MCF 10A (cell line): ENCODE results near the gene TSNAX. TPM values are rescaled to one million over a fixed set of nuclear protein-coding genes. Genes with fewer than 3 reads are reported as not detected.

ENCODE experiments used
- BruUV-seq: library from RNA; stranded (reverse); fragments of 400-500 nt; replicated peaks from 2 replicates; lab custom pipeline; 2021; lab: Mats Ljungman, UMichigan
- CTCF ChIA-PET: fragments of 300-600 bp; sonication (Branson Sonifier 250); formaldehyde crosslinking; extraction: SDS; loops from one replicate; lab custom pipeline; 2021; ENCODE audit warnings: antibody characterized with exemption, inconsistent platforms; lab: Yijun Ruan, JAX
- POLR2A ChIA-PET: fragments of 300-600, 350-650 bp; sonication (Branson Sonifier 250); formaldehyde crosslinking; extraction: SDS; loops from one replicate; lab custom pipeline; 2020; ENCODE audit warnings: antibody characterized with exemption, inconsistent platforms; lab: Yijun Ruan, JAX
- DNase-seq: peaks from one replicate; pipeline ENCODE4 v3.0.0-alpha.2; 2018; ENCODE audit not compliant: unreplicated experiment
- H3K27ac Mint-ChIP-seq: one replicate; pipeline ENCODE4 v1.8.0; 2022; ENCODE audit warnings: mild to moderate bottlenecking, low read depth, mixed read lengths; ENCODE audit not compliant: unreplicated experiment
- H3K27me3 Mint-ChIP-seq: one replicate; pipeline ENCODE4 v1.8.0; 2022; ENCODE audit warnings: mixed read lengths; ENCODE audit not compliant: insufficient read depth, unreplicated experiment
- H3K36me3 Mint-ChIP-seq: one replicate; pipeline ENCODE4 v1.8.0; 2022; ENCODE audit warnings: mild to moderate bottlenecking, moderate library complexity, mixed read lengths; ENCODE audit not compliant: insufficient read depth, unreplicated experiment
- H3K4me1 Mint-ChIP-seq: one replicate; pipeline ENCODE4 v1.8.0; 2022; ENCODE audit warnings: mixed read lengths; ENCODE audit not compliant: insufficient read depth, unreplicated experiment
- H3K4me3 Mint-ChIP-seq: one replicate; pipeline ENCODE4 v1.8.0; 2022; ENCODE audit warnings: mild to moderate bottlenecking, moderate library complexity, mixed read lengths; ENCODE audit not compliant: unreplicated experiment
- H3K9me3 Mint-ChIP-seq: one replicate; pipeline ENCODE4 v1.8.0; 2022; ENCODE audit warnings: mixed read lengths; ENCODE audit not compliant: unreplicated experiment
- CTCF ChIP-seq: fragments of 200-600 bp; IDR thresholded peaks from one replicate; pipeline ENCODE4 v1.8.0; 2022; ENCODE audit warnings: antibody characterized with exemption, mild to moderate bottlenecking; ENCODE audit not compliant: unreplicated experiment
- intact Hi-C: fragments of 100-400 bp; cut with micrococcal nuclease; formaldehyde crosslinking; loops from 2 replicates; pipeline ENCODE4 v1.14.1; 2022
- total RNA-seq: library from RNA; stranded (reverse); gene quantifications from 2 replicates; pipeline ENCODE4 v1.2.3, GENCODE V29; 2022

The TSNAX gene
- total RNA-seq, 1 experiment from 2014 or later = 79.0 TPM

GRCh38 chr1:231522931-231523642, 5.4 kb upstream of the TSNAX start:
- Mint-ChIP-seq H3K9me3 (no peaks in the 10 kb centered on the region), H3K4me1 (peaks cover 16% of the 10 kb centered on the region), H3K27me3 (no peaks in the 10 kb centered on the region), H3K27ac (no peak overlapping the region), H3K36me3 (peaks cover 11% of the 10 kb centered on the region), H3K4me3 (no peak overlapping the region)
- POLR2A ChIA-PET = interaction anchor here (1.1 kb wide), 1 partner anchor 90 kb away, joined by 3 read pairs; no protein-coding TSS in a partner anchor
- CTCF ChIA-PET = no interaction called here
- TF ChIP-seq CTCF = no peak
- intact Hi-C loops = no loop called here
- no peak for DNase-seq
- no TSS peak for BruUV-seq

GRCh38 chr1:231523816-231524215, 4.7 kb upstream of the TSNAX start:
- ChIA-PET POLR2A (interaction anchor here (1.0 kb wide), 1 partner anchor 103 kb away, joined by 4 read pairs; no protein-coding TSS in a partner anchor), CTCF (no interaction called here)
- no peak for DNase-seq
- no TSS peak for BruUV-seq
- peaks cover 16% of the 10 kb centered on the region for H3K4me1 Mint-ChIP-seq
- TF ChIP-seq CTCF = no peak
- peaks cover 19% of the 10 kb centered on the region for H3K36me3 Mint-ChIP-seq
- intact Hi-C loops = no loop called here
- no peak overlapping the region for H3K27ac Mint-ChIP-seq
- no peak overlapping the region for H3K4me3 Mint-ChIP-seq
- no peaks in the 10 kb centered on the region for H3K27me3 Mint-ChIP-seq
- no peaks in the 10 kb centered on the region for H3K9me3 Mint-ChIP-seq

- intact Hi-C loops = no loop called here
- CTCF ChIA-PET = interaction anchor here (1.0 to 2.2 kb wide), 2 partner anchors 9 to 64 kb away, joined by 3 to 10 read pairs; no protein-coding TSS in a partner anchor
- POLR2A ChIA-PET = interaction anchor here (0.6 to 2.8 kb wide), 12 partner anchors 13 to 194 kb away, joined by 3 to 53 read pairs (median 9); partner anchors contain the start of genes EGLN1, EXOC8 and SPRTN
These were observed 1.9 kb upstream of the TSNAX start for GRCh38 chr1:231526536-231526935.

More at GRCh38 chr1:231526536-231526935, 1.9 kb upstream of the TSNAX start:
- no peaks in the 10 kb centered on the region for H3K9me3 Mint-ChIP-seq
- peak overlapping the region; percentile 98 for H3K27ac Mint-ChIP-seq
- BruUV-seq = no TSS peak
- peak overlapping the region; percentile 97 for H3K4me3 Mint-ChIP-seq
- TF ChIP-seq CTCF = no peak
- no peaks in the 10 kb centered on the region for H3K27me3 Mint-ChIP-seq
- peaks cover 32% of the 10 kb centered on the region for H3K4me1 Mint-ChIP-seq
- peaks cover 45% of the 10 kb centered on the region for H3K36me3 Mint-ChIP-seq
- no peak for DNase-seq
